ENCODE data around the gene SUPT3H. TPM values are rescaled to one million over a fixed set of nuclear protein-coding genes. Genes with fewer than 3 reads are reported as not detected.

SUPT3H gene
- total and polyA plus RNA-seq, 2 of the 13 experiments (the other 11 are each of a cell fraction or from before 2014, with no cell fraction given) = 11.9 to 36.1 TPM

DNA sequence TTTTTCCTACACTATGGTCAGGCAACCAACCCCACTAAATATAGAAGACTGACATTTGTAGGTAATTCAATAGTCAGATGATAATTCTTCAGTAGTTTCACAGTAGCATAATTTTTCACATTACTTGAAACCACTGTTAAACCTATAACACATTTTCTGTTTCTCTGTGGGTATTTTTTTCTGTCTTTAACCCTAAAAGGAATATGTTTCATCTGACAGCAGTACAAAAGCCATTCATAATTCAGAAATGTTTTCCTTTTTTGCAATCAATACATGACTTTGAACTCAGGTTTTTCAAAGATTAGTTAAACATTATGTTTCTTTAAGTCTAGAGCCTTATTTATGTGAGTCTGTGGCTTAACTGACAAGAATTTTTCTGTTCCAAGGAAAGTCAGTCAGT, 178.2 kb downstream of the SUPT3H start (continued):
- peak; percentile 96 for TF ChIP-seq ARID5B (CRISPR knock-in tag; IDR thresholded peaks at IDR 0.05)
- no peak for TF ChIP-seq ZNF414 (CRISPR knock-in tag; IDR thresholded peaks at IDR 0.05)
- no peak for TF ChIP-seq PHF5A (CRISPR knock-in tag; IDR thresholded peaks at IDR 0.05; ENCODE audit: low read depth, unreplicated experiment)
- no peak for TF ChIP-seq ZFAT (CRISPR knock-in tag; conservative IDR thresholded peaks at IDR 0.05)
- no peak for TF ChIP-seq ZNF101 (CRISPR knock-in tag; IDR thresholded peaks at IDR 0.05; ENCODE audit: borderline replicate concordance, low read depth)
- TF ChIP-seq, protein P1, sequence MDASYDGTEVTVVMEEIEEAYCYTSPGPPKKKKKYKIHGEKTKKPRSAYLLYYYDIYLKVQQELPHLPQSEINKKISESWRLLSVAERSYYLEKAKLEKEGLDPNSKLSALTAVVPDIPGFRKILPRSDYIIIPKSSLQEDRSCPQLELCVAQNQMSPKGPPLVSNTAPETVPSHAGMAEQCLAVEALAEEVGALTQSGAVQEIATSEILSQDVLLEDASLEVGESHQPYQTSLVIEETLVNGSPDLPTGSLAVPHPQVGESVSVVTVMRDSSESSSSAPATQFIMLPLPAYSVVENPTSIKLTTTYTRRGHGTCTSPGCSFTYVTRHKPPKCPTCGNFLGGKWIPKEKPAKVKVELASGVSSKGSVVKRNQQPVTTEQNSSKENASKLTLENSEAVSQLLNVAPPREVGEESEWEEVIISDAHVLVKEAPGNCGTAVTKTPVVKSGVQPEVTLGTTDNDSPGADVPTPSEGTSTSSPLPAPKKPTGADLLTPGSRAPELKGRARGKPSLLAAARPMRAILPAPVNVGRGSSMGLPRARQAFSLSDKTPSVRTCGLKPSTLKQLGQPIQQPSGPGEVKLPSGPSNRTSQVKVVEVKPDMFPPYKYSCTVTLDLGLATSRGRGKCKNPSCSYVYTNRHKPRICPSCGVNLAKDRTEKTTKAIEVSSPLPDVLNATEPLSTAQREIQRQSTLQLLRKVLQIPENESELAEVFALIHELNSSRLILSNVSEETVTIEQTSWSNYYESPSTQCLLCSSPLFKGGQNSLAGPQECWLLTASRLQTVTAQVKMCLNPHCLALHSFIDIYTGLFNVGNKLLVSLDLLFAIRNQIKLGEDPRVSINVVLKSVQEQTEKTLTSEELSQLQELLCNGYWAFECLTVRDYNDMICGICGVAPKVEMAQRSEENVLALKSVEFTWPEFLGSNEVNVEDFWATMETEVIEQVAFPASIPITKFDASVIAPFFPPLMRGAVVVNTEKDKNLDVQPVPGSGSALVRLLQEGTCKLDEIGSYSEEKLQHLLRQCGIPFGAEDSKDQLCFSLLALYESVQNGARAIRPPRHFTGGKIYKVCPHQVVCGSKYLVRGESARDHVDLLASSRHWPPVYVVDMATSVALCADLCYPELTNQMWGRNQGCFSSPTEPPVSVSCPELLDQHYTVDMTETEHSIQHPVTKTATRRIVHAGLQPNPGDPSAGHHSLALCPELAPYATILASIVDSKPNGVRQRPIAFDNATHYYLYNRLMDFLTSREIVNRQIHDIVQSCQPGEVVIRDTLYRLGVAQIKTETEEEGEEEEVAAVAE (CRISPR knock-in tag; IDR thresholded peaks at IDR 0.05; ENCODE audit: borderline replicate concordance) = no peak
- TF ChIP-seq DRAP1 (CRISPR knock-in tag; IDR thresholded peaks at IDR 0.05) = peak; percentile 43; the same call in 1 of the 2 replicates
- TF ChIP-seq RFX5 (IDR thresholded peaks at IDR 0.05; ENCODE audit: low read depth, low read length) = no peak
- TF ChIP-seq RARA (CRISPR knock-in tag; IDR thresholded peaks at IDR 0.05) = peak; percentile 36
- TF ChIP-seq ZNF644 (CRISPR knock-in tag; IDR thresholded peaks at IDR 0.05; ENCODE audit: low read depth) = no peak
- no peak for TF ChIP-seq ATAD3A (CRISPR knock-in tag; IDR thresholded peaks at IDR 0.05)
- TF ChIP-seq DNMT1 (CRISPR knock-in tag; IDR thresholded peaks at IDR 0.05) = no peak
- TF ChIP-seq ZNF333 (CRISPR knock-in tag; IDR thresholded peaks at IDR 0.05; ENCODE audit: borderline replicate concordance) = no peak
- no peak for TF ChIP-seq ZKSCAN8 (CRISPR knock-in tag; IDR thresholded peaks at IDR 0.05; ENCODE audit: borderline replicate concordance)
- TF ChIP-seq TAF15 (IDR thresholded peaks at IDR 0.05; ENCODE audit: low read depth, low read length, poor library complexity, severe bottlenecking) = no peak
- TF ChIP-seq HOXA3 (CRISPR knock-in tag; IDR thresholded peaks at IDR 0.05) = no peak
- no peak for TF ChIP-seq ZBTB1 (CRISPR knock-in tag; IDR thresholded peaks at IDR 0.05; ENCODE audit: borderline replicate concordance)
- TF ChIP-seq GTF3A (CRISPR knock-in tag; conservative IDR thresholded peaks at IDR 0.05) = no peak
- TF ChIP-seq SMAD3 (CRISPR knock-in tag; IDR thresholded peaks at IDR 0.05) = peak; percentile 84; the same call in 1 of the 2 replicates
- TF ChIP-seq, protein P2, sequence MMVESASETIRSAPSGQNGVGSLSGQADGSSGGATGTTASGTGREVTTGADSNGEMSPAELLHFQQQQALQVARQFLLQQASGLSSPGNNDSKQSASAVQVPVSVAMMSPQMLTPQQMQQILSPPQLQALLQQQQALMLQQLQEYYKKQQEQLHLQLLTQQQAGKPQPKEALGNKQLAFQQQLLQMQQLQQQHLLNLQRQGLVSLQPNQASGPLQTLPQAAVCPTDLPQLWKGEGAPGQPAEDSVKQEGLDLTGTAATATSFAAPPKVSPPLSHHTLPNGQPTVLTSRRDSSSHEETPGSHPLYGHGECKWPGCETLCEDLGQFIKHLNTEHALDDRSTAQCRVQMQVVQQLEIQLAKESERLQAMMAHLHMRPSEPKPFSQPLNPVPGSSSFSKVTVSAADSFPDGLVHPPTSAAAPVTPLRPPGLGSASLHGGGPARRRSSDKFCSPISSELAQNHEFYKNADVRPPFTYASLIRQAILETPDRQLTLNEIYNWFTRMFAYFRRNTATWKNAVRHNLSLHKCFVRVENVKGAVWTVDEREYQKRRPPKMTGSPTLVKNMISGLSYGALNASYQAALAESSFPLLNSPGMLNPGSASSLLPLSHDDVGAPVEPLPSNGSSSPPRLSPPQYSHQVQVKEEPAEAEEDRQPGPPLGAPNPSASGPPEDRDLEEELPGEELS (CRISPR knock-in tag; IDR thresholded peaks at IDR 0.05) = peak; percentile 48; the same call in 1 of the 2 replicates

All from HepG2 (cell line).